Caco-2 (cell line): Measurements from ENCODE around the gene C14orf132. TPM values are rescaled to one million over a fixed set of nuclear protein-coding genes. Genes with fewer than 3 reads are reported as not detected.

Source experiments
- BruUV-seq: library from RNA; stranded (reverse); fragments of 400-500 nt; replicated peaks from 2 replicates; lab custom pipeline; 2021; lab: Mats Ljungman, UMichigan
- CTCF ChIA-PET: fragments of 300-600 bp; sonication (Branson Sonifier 250); formaldehyde crosslinking; loops from one replicate; lab custom pipeline; 2022; ENCODE audit warnings: antibody characterized with exemption; lab: Charles Lee
- POLR2A ChIA-PET: fragments of 300-600 bp; sonication (Branson Sonifier 250); formaldehyde crosslinking; loops from one replicate; lab custom pipeline; 2022; ENCODE audit warnings: antibody characterized with exemption; lab: Charles Lee
- DNase-seq, 2 experiments: peaks; one replicate each; pipeline versions ENCODE4 v3.0.0 to v3.0.0-alpha.2; 2020 to 2022
- H3K27me3 ChIP-seq: replicated peaks from 2 replicates; pipeline ENCODE4 v1.6.0; 2011; ENCODE audit warnings: low read length; ENCODE audit not compliant: control insufficient read depth, insufficient read depth
- H3K36me3 ChIP-seq: 2 replicates; pipeline ENCODE4 v1.5.1; 2011; ENCODE audit warnings: low read length; ENCODE audit not compliant: control insufficient read depth, insufficient read depth
- H3K4me1 ChIP-seq: fragments of 250-450 bp; sonication (Bioruptor Pico); 2 replicates; pipeline ENCODE4 v1.5.1; 2020; ENCODE audit warnings: mild to moderate bottlenecking
- H3K4me3 ChIP-seq: 2 replicates; pipeline ENCODE4 v1.5.1; 2011; ENCODE audit warnings: low read depth, mild to moderate bottlenecking, control low read depth, low read length
- H3K9me3 ChIP-seq: fragments of 250-450 bp; sonication (Bioruptor Pico); 2 replicates; pipeline ENCODE4 v1.5.1; 2020; ENCODE audit warnings: mild to moderate bottlenecking, moderate library complexity
- H3K27ac Mint-ChIP-seq: one replicate; pipeline ENCODE4 v1.8.0; 2022; ENCODE audit warnings: mixed read lengths; ENCODE audit not compliant: unreplicated experiment
- H3K27me3 Mint-ChIP-seq: one replicate; pipeline ENCODE4 v1.8.0; 2022; ENCODE audit warnings: mixed read lengths; ENCODE audit not compliant: insufficient read depth, unreplicated experiment
- H3K36me3 Mint-ChIP-seq: one replicate; pipeline ENCODE4 v1.8.0; 2022; ENCODE audit warnings: mild to moderate bottlenecking, mixed read lengths; ENCODE audit not compliant: insufficient read depth, unreplicated experiment
- H3K4me1 Mint-ChIP-seq: one replicate; pipeline ENCODE4 v1.8.0; 2022; ENCODE audit warnings: low read depth, mixed read lengths; ENCODE audit not compliant: unreplicated experiment
- H3K4me3 Mint-ChIP-seq: one replicate; pipeline ENCODE4 v1.8.0; 2022; ENCODE audit warnings: mild to moderate bottlenecking, moderate library complexity, mixed read lengths; ENCODE audit not compliant: unreplicated experiment
- H3K9me3 Mint-ChIP-seq: one replicate; pipeline ENCODE4 v1.8.0; 2022; ENCODE audit warnings: mixed read lengths; ENCODE audit not compliant: unreplicated experiment
- intact Hi-C: fragments of 100-400 bp; cut with micrococcal nuclease; formaldehyde crosslinking; loops from one replicate; pipeline ENCODE4 v1.10.0; 2022; ENCODE audit not compliant: unreplicated experiment
- total RNA-seq: library from RNA; stranded (reverse); gene quantifications from 2 replicates; pipeline ENCODE4 v1.2.3, GENCODE V29; 2022
- TF ChIP-seq, protein P1 (sequence below), 2 experiments: fragments of 200-600 bp in 1 of 2; IDR thresholded peaks; 1 replicate in 1 of 2; 2 replicates in 1 of 2; pipeline versions ENCODE4 v1.5.1 to v1.8.0; 2011 to 2022; ENCODE audit warnings: antibody characterized with exemption in 1 of 2, control low read depth in 1 of 2, inconsistent platforms in 1 of 2, low read depth in 1 of 2, low read length in 1 of 2, mild to moderate bottlenecking in 1 of 2, moderate library complexity in 1 of 2; ENCODE audit not compliant: insufficient read depth in 1 of 2, severe bottlenecking in 1 of 2, unreplicated experiment in 1 of 2

The C14orf132 gene
- total RNA-seq, 1 experiment from 2014 or later = 0.20 TPM

DNA sequence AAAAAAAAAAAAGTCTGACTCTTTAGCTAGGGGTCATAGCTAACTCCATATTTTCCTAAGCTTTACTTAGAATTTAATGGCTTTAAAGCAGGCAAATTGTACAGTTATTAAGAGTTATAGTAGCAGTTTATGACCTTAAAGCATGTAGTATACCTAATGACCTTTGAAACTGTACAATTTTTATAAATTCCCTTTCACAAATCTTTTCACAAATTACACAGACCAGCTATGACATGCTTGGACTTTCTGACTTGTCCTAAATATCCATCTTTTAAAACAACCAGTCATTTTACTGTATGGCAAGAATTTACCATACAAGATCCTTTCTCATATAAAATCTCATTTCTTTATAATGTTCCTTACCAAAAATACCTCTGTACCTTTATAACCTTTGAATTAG, 74.8 kb downstream of the C14orf132 start:
- DNase-seq = no peak
- Histone ChIP-seq H3K9me3 (peaks cover 15% of the 10 kb centered on the region), H3K36me3 (no peaks in the 10 kb centered on the region), H3K4me3 (no peak overlapping the region), H3K27me3 (no peaks in the 10 kb centered on the region), H3K4me1 (no peaks in the 10 kb centered on the region)
- intact Hi-C loops = no loop called here
- H3K9me3 Mint-ChIP-seq = peaks cover 38% of the 10 kb centered on the region
- H3K27ac Mint-ChIP-seq = no peak overlapping the region
- no peaks in the 10 kb centered on the region for H3K4me1 Mint-ChIP-seq
- TF ChIP-seq, protein P1, sequence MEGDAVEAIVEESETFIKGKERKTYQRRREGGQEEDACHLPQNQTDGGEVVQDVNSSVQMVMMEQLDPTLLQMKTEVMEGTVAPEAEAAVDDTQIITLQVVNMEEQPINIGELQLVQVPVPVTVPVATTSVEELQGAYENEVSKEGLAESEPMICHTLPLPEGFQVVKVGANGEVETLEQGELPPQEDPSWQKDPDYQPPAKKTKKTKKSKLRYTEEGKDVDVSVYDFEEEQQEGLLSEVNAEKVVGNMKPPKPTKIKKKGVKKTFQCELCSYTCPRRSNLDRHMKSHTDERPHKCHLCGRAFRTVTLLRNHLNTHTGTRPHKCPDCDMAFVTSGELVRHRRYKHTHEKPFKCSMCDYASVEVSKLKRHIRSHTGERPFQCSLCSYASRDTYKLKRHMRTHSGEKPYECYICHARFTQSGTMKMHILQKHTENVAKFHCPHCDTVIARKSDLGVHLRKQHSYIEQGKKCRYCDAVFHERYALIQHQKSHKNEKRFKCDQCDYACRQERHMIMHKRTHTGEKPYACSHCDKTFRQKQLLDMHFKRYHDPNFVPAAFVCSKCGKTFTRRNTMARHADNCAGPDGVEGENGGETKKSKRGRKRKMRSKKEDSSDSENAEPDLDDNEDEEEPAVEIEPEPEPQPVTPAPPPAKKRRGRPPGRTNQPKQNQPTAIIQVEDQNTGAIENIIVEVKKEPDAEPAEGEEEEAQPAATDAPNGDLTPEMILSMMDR (IDR thresholded peaks at IDR 0.05; ENCODE audit: insufficient read depth in 1 of 2, low read depth in 1 of 2, low read length in 1 of 2, severe bottlenecking in 1 of 2, unreplicated experiment in 1 of 2) = no peak
- CTCF ChIA-PET = no interaction called here
- H3K36me3 Mint-ChIP-seq = peaks cover 5% of the 10 kb centered on the region
- no peak overlapping the region for H3K4me3 Mint-ChIP-seq
- no peaks in the 10 kb centered on the region for H3K27me3 Mint-ChIP-seq
- no TSS peak for BruUV-seq
- POLR2A ChIA-PET = no interaction called here

- peaks cover 25% of the 10 kb centered on the region for H3K9me3 Mint-ChIP-seq
- POLR2A ChIA-PET = no interaction called here
- H3K36me3 Mint-ChIP-seq = peaks cover 5% of the 10 kb centered on the region
- TF ChIP-seq, protein P1 (IDR thresholded peaks at IDR 0.05; ENCODE audit: insufficient read depth in 1 of 2, low read depth in 1 of 2, low read length in 1 of 2, severe bottlenecking in 1 of 2, unreplicated experiment in 1 of 2) = no peak
- H3K9me3 ChIP-seq = peaks cover 15% of the 10 kb centered on the region
- no peak overlapping the region for H3K27ac Mint-ChIP-seq
- H3K4me1 Mint-ChIP-seq = no peaks in the 10 kb centered on the region
- H3K27me3 Mint-ChIP-seq = no peaks in the 10 kb centered on the region
- CTCF ChIA-PET = no interaction called here
- intact Hi-C loops = no loop called here
- H3K4me3 Mint-ChIP-seq = peak overlapping the region; percentile 24
- H3K4me1 ChIP-seq = no peaks in the 10 kb centered on the region
- H3K27me3 ChIP-seq = no peaks in the 10 kb centered on the region
- H3K36me3 ChIP-seq = no peaks in the 10 kb centered on the region
- H3K4me3 ChIP-seq = no peak overlapping the region
- no TSS peak for BruUV-seq
- DNase-seq = no peak
Observed at GRCh38 chr14:96117101-96117897, 78.1 kb downstream of the C14orf132 start.

- H3K4me1 Mint-ChIP-seq = no peaks in the 10 kb centered on the region
- CTCF ChIA-PET = no interaction called here
- TF ChIP-seq, protein P1 (IDR thresholded peaks at IDR 0.05; ENCODE audit: insufficient read depth in 1 of 2, low read depth in 1 of 2, low read length in 1 of 2, severe bottlenecking in 1 of 2, unreplicated experiment in 1 of 2) = no peak
Observed at GRCh38 chr14:96117960-96118359, 78.8 kb downstream of the C14orf132 start.

More at GRCh38 chr14:96117960-96118359, 78.8 kb downstream of the C14orf132 start:
- Mint-ChIP-seq H3K9me3 (peaks cover 19% of the 10 kb centered on the region), H3K36me3 (peaks cover 5% of the 10 kb centered on the region), H3K4me3 (no peak overlapping the region), H3K27ac (no peak overlapping the region), H3K27me3 (no peaks in the 10 kb centered on the region)
- Histone ChIP-seq H3K4me3 (no peak overlapping the region), H3K9me3 (peaks cover 15% of the 10 kb centered on the region), H3K36me3 (no peaks in the 10 kb centered on the region), H3K27me3 (no peaks in the 10 kb centered on the region), H3K4me1 (no peaks in the 10 kb centered on the region)
- no peak for DNase-seq
- intact Hi-C loops = no loop called here
- POLR2A ChIA-PET = no interaction called here
- no TSS peak for BruUV-seq
